Tibial nerve (tissue), 4 donors: ENCODE results near the gene CCDC117.

Experiments
- EP300 ChIP-seq, 2 donors: sonication (generic); formaldehyde crosslinking; IDR thresholded peaks; one replicate each; pipeline ENCODE4 v1.6.1; 2017; ENCODE audit warnings: antibody characterized with exemption in 2 of 2, mild to moderate bottlenecking in 1 of 2
- POLR2A ChIP-seq, 2 donors: fragments of 450-650 bp; IDR thresholded peaks; one replicate each; pipeline ENCODE4 v1.6.1; 2017; ENCODE audit warnings: antibody characterized with exemption in 2 of 2, mild to moderate bottlenecking in 2 of 2, moderate library complexity in 2 of 2
- TF ChIP-seq, protein P1 (sequence below), 5 experiments: fragments of 200-600 bp in 3 of 5; fragments of 450-650 bp in 2 of 5; sonication (generic) in 3 of 5; IDR thresholded peaks; one replicate each; pipeline ENCODE4 v1.5.1; 2016 to 2019; ENCODE audit warnings: antibody characterized with exemption in 5 of 5, mild to moderate bottlenecking in 3 of 5, moderate library complexity in 2 of 5

DNA sequence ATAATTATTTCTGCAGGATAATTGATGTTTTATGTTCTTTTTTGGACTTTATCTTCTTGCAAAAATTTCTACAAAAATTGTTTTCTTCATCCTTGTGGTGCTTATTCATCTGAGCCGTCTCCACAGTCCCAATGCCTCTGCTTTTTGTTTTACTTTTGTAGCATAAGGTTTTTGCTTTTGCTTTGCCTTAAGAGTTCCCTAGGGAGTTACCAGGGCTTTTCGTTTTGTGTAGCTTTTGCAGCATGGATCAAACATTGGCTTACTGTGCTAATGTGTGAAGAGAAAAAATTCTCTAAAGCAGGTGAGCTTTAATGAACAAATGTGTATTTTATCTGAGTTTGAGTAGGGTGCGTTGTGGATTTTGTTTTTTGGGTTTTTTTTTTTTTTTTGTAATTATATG lies 16.1 kb downstream of the CCDC117 start:
- TF ChIP-seq POLR2A (IDR thresholded peaks at IDR 0.05) (no peak), EP300 (IDR thresholded peaks at IDR 0.05) (no peak)
- TF ChIP-seq, protein P1, sequence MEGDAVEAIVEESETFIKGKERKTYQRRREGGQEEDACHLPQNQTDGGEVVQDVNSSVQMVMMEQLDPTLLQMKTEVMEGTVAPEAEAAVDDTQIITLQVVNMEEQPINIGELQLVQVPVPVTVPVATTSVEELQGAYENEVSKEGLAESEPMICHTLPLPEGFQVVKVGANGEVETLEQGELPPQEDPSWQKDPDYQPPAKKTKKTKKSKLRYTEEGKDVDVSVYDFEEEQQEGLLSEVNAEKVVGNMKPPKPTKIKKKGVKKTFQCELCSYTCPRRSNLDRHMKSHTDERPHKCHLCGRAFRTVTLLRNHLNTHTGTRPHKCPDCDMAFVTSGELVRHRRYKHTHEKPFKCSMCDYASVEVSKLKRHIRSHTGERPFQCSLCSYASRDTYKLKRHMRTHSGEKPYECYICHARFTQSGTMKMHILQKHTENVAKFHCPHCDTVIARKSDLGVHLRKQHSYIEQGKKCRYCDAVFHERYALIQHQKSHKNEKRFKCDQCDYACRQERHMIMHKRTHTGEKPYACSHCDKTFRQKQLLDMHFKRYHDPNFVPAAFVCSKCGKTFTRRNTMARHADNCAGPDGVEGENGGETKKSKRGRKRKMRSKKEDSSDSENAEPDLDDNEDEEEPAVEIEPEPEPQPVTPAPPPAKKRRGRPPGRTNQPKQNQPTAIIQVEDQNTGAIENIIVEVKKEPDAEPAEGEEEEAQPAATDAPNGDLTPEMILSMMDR (IDR thresholded peaks at IDR 0.05) = no peak
